Keratinocyte (primary cell): ENCODE data around the gene UNC5A.

Experiments used
- CTCF ChIP-seq, 3 experiments: IDR thresholded peaks in 1 of 3; conservative IDR thresholded peaks in 1 of 3; optimal IDR thresholded peaks in 1 of 3; 2 replicates in 2 of 3; 3 replicates in 1 of 3; pipeline versions ENCODE3 to v1.5.1; 2011; ENCODE audit warnings: low read length in 3 of 3, mild to moderate bottlenecking in 3 of 3, moderate library complexity in 2 of 3, control low read depth in 1 of 3, inconsistent platforms in 1 of 3; ENCODE audit not compliant: insufficient read depth in 2 of 3; ENCODE audit errors: extremely low read depth in 1 of 3
- EZH2 ChIP-seq: IDR thresholded peaks from one replicate; pipeline ENCODE4 v1.6.1; 2012; ENCODE audit warnings: inconsistent platforms, mild to moderate bottlenecking, low read length, moderate library complexity

- no peak for TF ChIP-seq CTCF (optimal IDR thresholded peaks at IDR 0.05 in 1 of 3, IDR thresholded peaks at IDR 0.05 in 1 of 3, conservative IDR thresholded peaks at IDR 0.05 in 1 of 3; ENCODE audit: extremely low read depth in 1 of 3, insufficient read depth in 2 of 3, low read length in 3 of 3)
- no peak for TF ChIP-seq EZH2
These were observed 85.5 kb downstream of the UNC5A start for GRCh38 chr5:176895831-176896230.
